Ecto neural progenitor cell (in vitro differentiated cells): Measurements from ENCODE around the gene GRK3.

Source experiments
- DNase-seq: peaks from one replicate; pipeline ENCODE4 v3.0.0-alpha.2; 2018; ENCODE audit warnings: low spot score

Gene GRK3

GRCh38 chr22:25663654-25664053 is 99.2 kb downstream of the GRK3 start:
- no peak for DNase-seq

GRCh38 chr22:25666308-25666707 is 101.8 kb downstream of the GRK3 start:
- no peak for DNase-seq

GRCh38 chr22:25668437-25668836 is 104.0 kb downstream of the GRK3 start:
- DNase-seq: no peak

- no peak for DNase-seq
These were observed 105.0 kb downstream of the GRK3 start for GRCh38 chr22:25669253-25670069.

GRCh38 chr22:25670070-25670461 is 105.6 kb downstream of the GRK3 start:
- no peak for DNase-seq

GRCh38 chr22:25672289-25673084 is 108.0 kb downstream of the GRK3 start:
- no peak for DNase-seq

GRCh38 chr22:25673713-25674112 is 109.2 kb downstream of the GRK3 start:
- DNase-seq: no peak

- DNase-seq: no peak
These were observed 113.2 kb downstream of the GRK3 start for GRCh38 chr22:25677631-25678030.

GRCh38 chr22:25680051-25680450 is 115.6 kb downstream of the GRK3 start:
- no peak for DNase-seq

GRCh38 chr22:25680956-25681355 is 116.5 kb downstream of the GRK3 start:
- DNase-seq: no peak

GRCh38 chr22:25682109-25682508 is 117.6 kb downstream of the GRK3 start:
- no peak for DNase-seq

- no peak for DNase-seq
These were observed 124.2 kb downstream of the GRK3 start for GRCh38 chr22:25688627-25689026.

GRCh38 chr22:25689631-25690030 is 125.2 kb downstream of the GRK3 start:
- DNase-seq: no peak

GRCh38 chr22:25690798-25691197 is 126.3 kb downstream of the GRK3 start:
- no peak for DNase-seq

GRCh38 chr22:25692397-25693267 is 128.2 kb downstream of the GRK3 start:
- no peak for DNase-seq

GRCh38 chr22:25693268-25693565 is 128.7 kb downstream of the GRK3 start:
- DNase-seq: no peak

- DNase-seq: no peak
These were observed 129.9 kb downstream of the GRK3 start for GRCh38 chr22:25694196-25694907.

- no peak for DNase-seq
These were observed 130.7 kb downstream of the GRK3 start for GRCh38 chr22:25695146-25695545.

GRCh38 chr22:25696763-25697162 is 132.3 kb downstream of the GRK3 start:
- DNase-seq: no peak

- no peak for DNase-seq
These were observed 132.7 kb downstream of the GRK3 start for GRCh38 chr22:25697181-25697664.

- DNase-seq: no peak
These were observed 133.5 kb downstream of the GRK3 start for GRCh38 chr22:25697978-25698377.

- peak; percentile 54 for DNase-seq
These were observed 134.0 kb downstream of the GRK3 start for GRCh38 chr22:25698461-25698860.
